BLaER1 treated with 17β-estradiol and CSF1 and Interleukin-3, amounts not matched to agents 10 nM and 100 nM (cell line): ENCODE results near the gene KXD1.
"Not testable (repeated sequence)": the region's sequence is repeated elsewhere in the genome, so short reads cannot be mapped to it uniquely, and the experiment has no call there.

Experiments used
- H3K27ac ChIP-seq, 11 experiments: shearing (Covaris generic); formaldehyde crosslinking; 2 replicates each; pipeline ENCODE4 v1.8.1; 2022
- H3K27me3 ChIP-seq, 11 experiments: shearing (Covaris generic); formaldehyde crosslinking; 2 replicates each; pipeline ENCODE4 v1.8.1; 2022
- H3K36me3 ChIP-seq, 11 experiments: shearing (Covaris generic); formaldehyde crosslinking; 2 replicates each; pipeline ENCODE4 v1.8.1; 2022
- H3K4me1 ChIP-seq, 10 experiments: shearing (Covaris generic); formaldehyde crosslinking; 2 replicates each; pipeline ENCODE4 v1.8.1; 2022
- H3K4me2 ChIP-seq, 11 experiments: shearing (Covaris generic); formaldehyde crosslinking; 2 replicates each; pipeline ENCODE4 v1.8.1; 2022
- H3K4me3 ChIP-seq, 10 experiments: shearing (Covaris generic); formaldehyde crosslinking; 2 replicates each; pipeline ENCODE4 v1.8.1; 2022
- H3K9ac ChIP-seq, 11 experiments: shearing (Covaris generic); formaldehyde crosslinking; 2 replicates each; pipeline ENCODE4 v1.8.1; 2022
- H3K9me3 ChIP-seq, 11 experiments: shearing (Covaris generic); formaldehyde crosslinking; replicated peaks in 1 of 11; 2 replicates each; pipeline ENCODE4 v1.8.1; 2022
- H4K20me1 ChIP-seq, 11 experiments: shearing (Covaris generic); formaldehyde crosslinking; 2 replicates each; pipeline ENCODE4 v1.8.1; 2022
- Cebpa-rat ChIP-seq, 11 experiments: shearing (Covaris generic); IDR thresholded peaks; 2 replicates each; pipeline ENCODE4 v1.8.1; 2022

The KXD1 gene

GRCh38 chr19:18526316-18526715 is 31.4 kb upstream of the KXD1 start:
- Histone ChIP-seq H3K27me3 (no peaks in the 10 kb centered on the region), H4K20me1 (peaks cover 0 to 14% (median 4%) of the 10 kb centered on the region in 11 experiments; a peak in 13 of 22 replicates), H3K4me1 (peaks cover 0 to 18% (median 3%) of the 10 kb centered on the region in 10 experiments; a peak in 8 of 20 replicates), H3K27ac (no peak overlapping the region), H3K4me2 (no peak overlapping the region), H3K4me3 (no peak overlapping the region), H3K9ac (no peak overlapping the region), H3K9me3 (0 out of 22 replicates have a peak, but pooled peaks cover 0 to 4% (median 0%) of the 10 kb centered on the region in 11 experiments), H3K36me3 (peaks cover 0 to 36% (median 10%) of the 10 kb centered on the region in 11 experiments; a peak in 15 of 22 replicates)
- TF ChIP-seq Cebpa-rat (IDR thresholded peaks at IDR 0.05), result no peak

- TF ChIP-seq Cebpa-rat (IDR thresholded peaks at IDR 0.05), result no peak
- peaks cover 0 to 13% (median 0%) of the 10 kb centered on the region in 10 experiments; a peak in 4 of 20 replicates for H3K4me1 ChIP-seq
- H3K4me2 ChIP-seq, result no peak overlapping the region
- peak overlapping the region in 3 of 11 experiments; percentile 3 to 38 (median 9); a peak in 3 of 22 replicates for H3K9ac ChIP-seq
- H3K27me3 ChIP-seq, result no peaks in the 10 kb centered on the region
- peaks cover 14 to 71% (median 35%) of the 10 kb centered on the region in 11 experiments for H3K36me3 ChIP-seq
- H3K27ac ChIP-seq, result no peak overlapping the region
- no peak overlapping the region for H3K4me3 ChIP-seq
- H4K20me1 ChIP-seq, result peaks cover 0 to 31% (median 0%) of the 10 kb centered on the region in 11 experiments; a peak in 7 of 22 replicates
- no peaks in the 10 kb centered on the region for H3K9me3 ChIP-seq
Measured at GRCh38 chr19:18529782-18530181, 27.9 kb upstream of the KXD1 start.

GRCh38 chr19:18531485-18531884 is 26.2 kb upstream of the KXD1 start:
- H3K4me3 ChIP-seq, result no peak overlapping the region
- H3K27ac ChIP-seq, result no peak overlapping the region
- TF ChIP-seq Cebpa-rat (IDR thresholded peaks at IDR 0.05), result no peak
- peaks cover 25 to 88% (median 52%) of the 10 kb centered on the region in 11 experiments for H3K36me3 ChIP-seq
- H3K27me3 ChIP-seq, result no peaks in the 10 kb centered on the region
- H3K9ac ChIP-seq, result no peak overlapping the region
- H3K4me1 ChIP-seq, result peaks cover 0 to 8% (median 0%) of the 10 kb centered on the region in 10 experiments; a peak in 4 of 20 replicates
- peaks cover 0 to 41% (median 3%) of the 10 kb centered on the region in 11 experiments; a peak in 8 of 22 replicates for H4K20me1 ChIP-seq
- H3K4me2 ChIP-seq, result no peak overlapping the region
- H3K9me3 ChIP-seq, result no peaks in the 10 kb centered on the region

DNA sequence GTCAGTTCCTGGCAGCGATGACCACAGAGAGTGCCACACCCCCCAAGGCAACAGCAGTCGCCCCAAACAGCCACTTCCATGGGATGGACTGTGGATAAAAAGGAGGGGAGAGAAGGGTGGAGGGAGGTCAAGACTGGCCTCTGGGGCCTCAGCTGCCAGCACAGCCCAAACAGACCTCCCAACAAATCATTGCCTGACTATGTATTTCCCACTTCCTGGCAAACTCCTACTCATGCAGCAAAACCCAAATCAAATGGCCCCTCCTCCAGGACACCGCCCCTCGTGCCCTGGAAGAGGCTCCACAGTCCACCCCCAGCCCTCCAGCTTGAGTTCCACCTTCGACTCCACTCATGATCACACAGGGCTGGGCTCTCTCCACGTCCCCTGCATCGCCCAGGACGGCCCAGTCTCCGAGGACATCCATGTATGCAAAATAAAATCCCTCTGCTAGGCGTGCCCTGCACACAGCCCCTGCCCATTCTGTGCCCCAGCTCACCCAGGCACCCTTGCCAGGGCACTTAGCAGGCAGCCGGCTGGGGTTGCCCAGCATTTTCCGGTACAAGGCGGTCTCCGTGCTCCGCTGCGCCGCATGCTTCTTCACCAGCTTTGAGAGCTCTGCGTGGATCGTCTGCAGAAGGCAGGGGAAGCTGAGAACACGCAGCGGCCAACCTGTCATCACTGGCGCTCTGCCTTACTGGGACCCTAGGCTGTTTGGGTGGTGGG is 25.3 kb upstream of the KXD1 start:
- H3K27me3 ChIP-seq, result no peaks in the 10 kb centered on the region
- no peaks in the 10 kb centered on the region for H3K9me3 ChIP-seq
- no peak overlapping the region for H3K4me2 ChIP-seq
- peaks cover 0 to 8% (median 0%) of the 10 kb centered on the region in 10 experiments; a peak in 4 of 20 replicates for H3K4me1 ChIP-seq
- peaks cover 33 to 94% (median 60%) of the 10 kb centered on the region in 11 experiments for H3K36me3 ChIP-seq
- H3K9ac ChIP-seq, result no peak overlapping the region
- TF ChIP-seq Cebpa-rat (IDR thresholded peaks at IDR 0.05), result no peak
- H4K20me1 ChIP-seq, result peaks cover 0 to 47% (median 4%) of the 10 kb centered on the region in 11 experiments; a peak in 8 of 22 replicates
- no peak overlapping the region for H3K27ac ChIP-seq
- no peak overlapping the region for H3K4me3 ChIP-seq

DNA sequence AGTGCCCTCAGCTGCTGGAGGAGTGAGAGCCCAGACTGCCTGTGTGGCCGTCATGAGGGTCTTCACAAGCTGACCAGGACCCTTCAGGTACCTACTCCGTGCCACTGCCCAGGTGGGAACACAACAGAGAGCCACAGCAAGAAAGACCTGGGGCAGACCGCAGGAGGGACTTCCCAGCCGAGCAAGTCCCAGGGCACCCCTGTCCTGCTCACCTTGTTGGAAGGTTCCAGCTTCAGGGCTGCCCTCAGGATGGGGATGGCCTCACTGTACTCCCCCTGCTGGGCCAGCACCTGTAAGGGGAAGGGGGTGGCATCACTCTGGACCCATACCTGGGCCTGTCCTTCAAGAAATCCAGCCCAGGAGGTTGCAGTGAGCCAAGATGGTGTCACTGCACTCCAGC is 24.6 kb upstream of the KXD1 start:
- no peak overlapping the region for H3K9ac ChIP-seq
- peaks cover 40 to 94% (median 67%) of the 10 kb centered on the region in 11 experiments for H3K36me3 ChIP-seq
- H4K20me1 ChIP-seq, result peaks cover 0 to 54% (median 4%) of the 10 kb centered on the region in 11 experiments; a peak in 8 of 22 replicates
- H3K27ac ChIP-seq, result no peak overlapping the region
- no peaks in the 10 kb centered on the region for H3K27me3 ChIP-seq
- peaks cover 0 to 8% (median 0%) of the 10 kb centered on the region in 10 experiments; a peak in 4 of 20 replicates for H3K4me1 ChIP-seq
- no peak overlapping the region for H3K4me2 ChIP-seq
- H3K4me3 ChIP-seq, result no peak overlapping the region
- no peaks in the 10 kb centered on the region for H3K9me3 ChIP-seq
- TF ChIP-seq Cebpa-rat (IDR thresholded peaks at IDR 0.05), result no peak

GRCh38 chr19:18536475-18536874 is 21.2 kb upstream of the KXD1 start:
- peaks cover 69 to 100% (median 90%) of the 10 kb centered on the region in 11 experiments for H3K36me3 ChIP-seq
- no peak for TF ChIP-seq Cebpa-rat (IDR thresholded peaks at IDR 0.05)

DNA sequence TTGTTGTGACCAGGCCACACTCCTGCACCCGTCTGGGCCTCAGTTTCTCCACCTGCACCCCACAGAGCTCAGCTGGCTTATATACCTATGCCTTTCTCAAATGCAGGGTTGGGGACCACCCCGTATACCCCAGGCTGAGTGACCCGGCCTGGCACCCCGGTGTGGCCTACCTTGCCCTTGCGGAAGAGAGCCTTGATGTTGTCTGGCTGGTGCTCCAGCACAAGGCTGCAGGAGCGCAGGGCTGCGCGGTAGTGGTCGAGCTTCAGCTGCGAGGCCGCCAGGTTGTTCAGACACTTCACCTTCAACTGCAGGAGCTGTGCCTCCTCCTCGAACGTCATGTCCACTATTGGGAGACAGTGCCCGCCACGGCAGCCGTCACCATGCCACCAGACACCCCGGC is 20.2 kb upstream of the KXD1 start:
- Histone ChIP-seq H3K4me3 (no peak overlapping the region), H3K27me3 (no peaks in the 10 kb centered on the region), H3K4me1 (peaks cover 8 to 16% (median 10%) of the 10 kb centered on the region in 10 experiments), H4K20me1 (peaks cover 0 to 58% (median 0%) of the 10 kb centered on the region in 11 experiments; a peak in 9 of 22 replicates), H3K4me2 (no peak overlapping the region), H3K27ac (no peak overlapping the region), H3K9me3 (no peaks in the 10 kb centered on the region), H3K36me3 (peaks cover 66 to 94% (median 86%) of the 10 kb centered on the region in 11 experiments), H3K9ac (no peak overlapping the region)
- TF ChIP-seq Cebpa-rat (IDR thresholded peaks at IDR 0.05), result no peak

More at GRCh38 chr19:18536475-18536874, 21.2 kb upstream of the KXD1 start:
- Histone ChIP-seq H3K27ac (no peak overlapping the region), H3K9ac (no peak overlapping the region), H3K4me3 (no peak overlapping the region), H3K9me3 (no peaks in the 10 kb centered on the region), H3K4me1 (peaks cover 0 to 6% (median under 1%) of the 10 kb centered on the region in 10 experiments; a peak in 9 of 20 replicates), H3K27me3 (no peaks in the 10 kb centered on the region), H3K4me2 (no peak overlapping the region), H4K20me1 (peaks cover 0 to 65% (median 0%) of the 10 kb centered on the region in 11 experiments; a peak in 9 of 22 replicates)

DNA sequence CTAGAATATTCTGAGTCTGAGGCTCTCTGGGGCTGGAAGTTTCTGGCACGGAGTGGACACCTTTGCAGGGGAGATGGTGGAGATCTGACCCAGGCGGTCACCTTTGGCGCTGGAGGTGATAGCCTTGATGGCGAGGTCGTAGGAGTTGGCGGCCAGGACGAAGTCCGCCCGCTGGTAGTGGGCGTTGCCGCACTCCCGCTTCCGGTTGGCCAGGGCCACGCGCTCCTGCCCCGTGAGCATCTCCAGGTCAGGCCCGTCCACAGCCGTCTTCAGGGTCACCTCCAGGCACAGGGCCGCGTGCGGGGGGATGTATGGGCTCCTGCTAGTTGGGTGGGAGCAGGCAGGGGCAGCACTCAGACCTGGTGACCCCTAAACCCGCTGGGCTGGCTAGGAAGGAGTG is 19.6 kb upstream of the KXD1 start:
- Histone ChIP-seq H3K36me3 (peaks cover 59 to 88% (median 79%) of the 10 kb centered on the region in 11 experiments), H3K27ac (no peak overlapping the region), H3K9ac (no peak overlapping the region), H4K20me1 (peaks cover 0 to 52% (median 0%) of the 10 kb centered on the region in 11 experiments; a peak in 9 of 22 replicates), H3K4me1 (peaks cover 10 to 17% (median 11%) of the 10 kb centered on the region in 10 experiments), H3K4me2 (no peak overlapping the region), H3K9me3 (no peaks in the 10 kb centered on the region), H3K27me3 (no peaks in the 10 kb centered on the region), H3K4me3 (no peak overlapping the region)
- no peak for TF ChIP-seq Cebpa-rat (IDR thresholded peaks at IDR 0.05)

DNA sequence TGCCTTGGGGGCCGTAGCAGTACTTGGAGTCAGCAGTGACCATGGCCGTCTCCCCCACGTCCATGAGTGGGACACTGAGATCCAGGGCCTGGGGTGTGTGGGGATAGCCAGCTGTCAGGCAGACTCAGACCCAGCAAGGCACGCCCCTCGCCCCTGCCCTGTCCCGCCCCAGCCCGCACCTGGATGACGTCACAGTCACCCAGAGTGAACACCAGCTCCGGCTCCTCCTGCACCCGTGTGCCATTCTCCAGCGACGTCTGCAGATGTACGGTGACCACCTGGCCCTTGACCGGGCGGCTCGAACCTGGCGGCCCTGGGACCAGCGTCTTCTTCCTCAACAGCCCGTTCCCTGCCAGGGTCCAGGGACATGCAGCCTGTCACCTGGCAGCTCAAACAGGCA is 18.3 kb upstream of the KXD1 start:
- no peak for TF ChIP-seq Cebpa-rat (IDR thresholded peaks at IDR 0.05)
- H3K27ac ChIP-seq, result no peak overlapping the region
- peaks cover 17 to 20% (median 19%) of the 10 kb centered on the region in 10 experiments for H3K4me1 ChIP-seq
- H4K20me1 ChIP-seq, result peaks cover 0 to 46% (median 0%) of the 10 kb centered on the region in 11 experiments; a peak in 9 of 22 replicates
- H3K4me2 ChIP-seq, result no peak overlapping the region
- no peak overlapping the region for H3K4me3 ChIP-seq
- H3K9me3 ChIP-seq, result no peaks in the 10 kb centered on the region
- H3K27me3 ChIP-seq, result no peaks in the 10 kb centered on the region
- 0 out of 22 replicates have a peak overlapping the region, but pooled peaks of 1 of the 11 experiments have one; percentile 10 for H3K9ac ChIP-seq
- H3K36me3 ChIP-seq, result peaks cover 59 to 75% (median 69%) of the 10 kb centered on the region in 11 experiments

DNA sequence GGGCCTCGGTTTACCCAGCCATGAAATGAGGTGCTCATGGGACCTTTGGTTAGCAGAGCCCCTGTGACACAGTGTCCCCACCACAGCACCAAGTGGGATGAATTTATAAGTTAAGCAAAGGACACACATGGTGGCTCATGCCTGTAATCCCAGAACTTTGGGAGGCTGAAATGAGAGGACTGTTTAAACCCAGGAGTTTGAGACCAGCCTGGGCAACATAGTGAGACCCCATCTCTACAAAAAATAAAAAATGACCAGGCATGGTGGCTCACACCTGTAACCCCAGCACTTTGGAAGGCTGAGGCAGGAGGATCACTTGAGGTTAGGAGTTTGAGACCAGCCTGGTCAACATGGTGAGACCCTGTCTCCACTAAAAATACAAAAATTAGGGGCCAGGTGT is 17.5 kb upstream of the KXD1 start:
- H3K4me3 ChIP-seq, H3K27me3 ChIP-seq, H3K4me2 ChIP-seq, H3K27ac ChIP-seq, H3K9me3 ChIP-seq: not testable (repeated sequence)
- Histone ChIP-seq H4K20me1 (peaks cover 0 to 43% (median 0%) of the 10 kb centered on the region in 11 experiments; a peak in 9 of 22 replicates), H3K4me1 (peaks cover 21 to 29% (median 24%) of the 10 kb centered on the region in 10 experiments), H3K9ac (peak overlapping the region in 2 of 11 experiments; percentile 10 to 19; a peak in 1 of 22 replicates), H3K36me3 (peaks cover 59 to 68% (median 65%) of the 10 kb centered on the region in 11 experiments)
